HG02610 (cell line): ENCODE measurements around the gene GALNT12.

Experiments
- ATAC-seq: cut with Tn5 transposase; IDR thresholded peaks from one replicate; pipeline ENCODE4 v1.9.1; 2021; ENCODE audit warnings: mild to moderate bottlenecking, moderate library complexity; ENCODE audit not compliant: unreplicated experiment

The GALNT12 gene

DNA sequence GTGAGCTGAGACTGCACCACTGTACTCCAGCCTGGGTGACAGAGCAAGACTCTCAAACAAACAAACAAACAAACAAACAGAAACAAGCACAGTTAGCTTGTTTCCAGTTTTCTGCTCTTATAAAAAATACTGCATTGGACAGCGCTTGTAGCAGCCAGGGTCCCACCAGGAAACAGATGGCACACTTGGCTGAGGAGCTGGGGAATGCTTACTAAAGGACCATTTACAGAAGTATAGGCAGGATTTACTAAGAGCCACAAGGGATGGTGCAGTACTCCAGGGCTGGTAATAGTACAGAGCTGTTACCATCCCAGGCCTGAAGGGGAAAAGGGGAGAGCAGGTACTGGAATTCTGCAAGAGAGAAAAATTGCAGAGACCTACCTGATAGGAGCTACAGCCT is 5.9 kb upstream of the GALNT12 start:
- no peak for ATAC-seq

DNA sequence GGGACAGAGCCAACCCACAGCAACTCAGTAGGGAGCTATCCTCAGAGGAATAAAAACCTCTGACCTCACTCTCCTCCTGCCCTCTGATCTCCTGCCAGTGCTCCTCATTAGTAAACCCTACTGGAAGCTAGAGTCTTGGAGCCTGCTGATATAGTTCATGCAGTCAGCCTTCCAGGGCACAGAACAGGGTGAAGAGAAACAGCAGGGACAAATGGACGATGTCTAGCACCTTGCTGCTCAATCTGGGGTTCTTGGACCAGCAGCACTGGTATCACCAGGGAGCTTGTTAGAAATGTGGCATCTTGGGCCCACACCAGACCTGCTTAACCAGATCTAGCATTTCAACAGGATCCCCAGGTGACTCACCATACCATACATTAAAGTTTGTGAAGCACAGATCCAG is 5.5 kb upstream of the GALNT12 start:
- no peak for ATAC-seq

DNA sequence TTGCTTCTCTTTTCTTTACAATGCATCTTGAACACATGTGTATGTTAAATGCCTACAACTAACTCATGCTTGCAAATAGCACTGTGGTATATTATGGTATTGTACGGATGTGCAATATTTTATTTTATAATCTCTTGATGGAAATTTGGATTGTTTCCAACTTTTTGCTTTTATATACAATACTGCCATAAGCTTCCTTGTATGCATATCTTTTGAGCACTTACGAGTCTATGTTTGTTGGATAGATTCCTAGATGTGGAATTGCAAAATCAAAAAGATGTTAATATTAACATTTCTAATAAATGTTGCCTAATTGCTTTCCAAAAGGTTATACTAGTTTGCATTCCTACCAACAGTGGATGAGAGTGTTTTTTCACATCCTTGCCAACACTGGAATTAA is 3.4 kb upstream of the GALNT12 start:
- no peak for ATAC-seq

DNA sequence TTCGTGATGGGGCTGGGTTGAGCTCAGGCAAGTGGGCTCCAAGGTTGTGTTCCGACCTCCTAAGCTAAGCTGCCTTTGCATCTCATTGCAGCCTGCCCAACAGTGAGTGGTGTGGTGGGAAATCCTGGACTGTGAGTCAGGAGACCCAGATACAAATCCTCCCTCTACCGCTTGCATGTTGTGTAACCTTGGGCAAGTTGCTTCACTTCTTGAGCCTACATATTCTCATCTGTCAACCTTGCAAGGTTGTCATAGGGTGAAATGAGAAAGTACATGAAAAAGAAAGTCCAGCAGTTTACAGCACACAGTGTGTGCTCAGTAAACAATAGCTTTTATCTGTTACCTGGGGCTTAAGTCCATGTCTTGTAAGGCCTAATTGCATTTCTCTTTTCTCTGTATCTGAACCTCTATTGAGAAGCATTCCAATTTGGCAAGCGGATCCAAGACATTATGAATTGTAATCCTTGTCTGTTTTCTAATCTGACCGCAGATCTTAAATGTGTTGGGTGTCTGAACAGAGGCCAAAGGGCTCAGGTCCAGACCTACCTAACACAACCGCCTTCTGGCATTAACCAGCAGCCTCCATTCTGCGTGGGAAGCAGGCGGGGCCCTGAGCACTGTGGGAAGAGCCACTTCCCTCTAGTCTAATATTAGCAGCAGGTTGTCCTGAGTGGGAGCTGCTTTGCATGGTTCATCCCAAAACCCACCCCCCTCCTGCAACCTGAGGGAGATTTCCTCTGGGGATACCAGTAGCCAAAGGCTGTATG is 1.8 kb upstream of the GALNT12 start:
- no peak for ATAC-seq

DNA sequence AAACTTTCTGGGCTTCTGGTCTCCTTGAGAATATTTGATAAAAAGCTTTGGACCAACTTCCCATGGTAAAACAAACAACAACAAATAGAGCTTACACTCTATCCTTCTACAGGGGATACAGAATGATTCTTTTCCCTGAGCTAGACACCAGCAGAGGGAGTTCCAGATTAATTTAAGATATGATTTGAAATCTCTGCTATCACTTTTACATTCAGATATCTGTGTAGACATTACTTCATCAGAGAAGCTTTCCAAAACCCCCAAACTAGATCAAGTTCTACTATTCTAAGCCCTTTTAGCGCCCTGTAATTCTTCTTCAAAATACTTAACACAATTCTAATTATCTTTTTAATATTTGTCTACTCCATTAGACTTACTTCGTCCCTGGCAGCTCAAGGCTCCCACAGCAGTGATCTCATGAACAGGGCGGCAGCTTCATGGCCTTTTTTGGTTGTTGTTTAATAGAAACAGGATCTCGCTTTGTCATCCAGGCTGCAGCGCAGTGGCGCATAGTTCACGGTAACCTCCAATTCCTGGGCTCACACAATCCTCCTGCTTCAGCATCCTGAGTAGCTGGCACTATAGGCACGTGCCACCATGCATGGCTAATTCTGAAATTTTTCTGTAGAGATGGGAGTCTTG is 955 bp upstream of the GALNT12 start:
- no peak for ATAC-seq

DNA sequence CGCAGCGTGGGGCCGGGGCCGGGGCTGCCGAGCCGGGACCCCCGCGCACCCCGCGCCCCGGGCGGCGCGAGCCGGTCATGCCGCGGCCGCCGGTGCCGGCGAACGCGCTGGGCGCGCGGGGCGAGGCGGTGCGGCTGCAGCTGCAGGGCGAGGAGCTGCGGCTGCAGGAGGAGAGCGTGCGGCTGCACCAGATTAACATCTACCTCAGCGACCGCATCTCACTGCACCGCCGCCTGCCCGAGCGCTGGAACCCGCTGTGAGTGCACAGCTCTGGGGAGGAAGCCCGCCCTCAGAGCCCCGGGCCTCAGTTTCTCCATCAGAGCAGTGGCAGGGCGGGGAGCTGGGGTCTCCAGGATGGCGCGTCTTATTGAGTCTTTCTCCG is 335 bp downstream of the GALNT12 start:
- peak; percentile 28 for ATAC-seq

DNA sequence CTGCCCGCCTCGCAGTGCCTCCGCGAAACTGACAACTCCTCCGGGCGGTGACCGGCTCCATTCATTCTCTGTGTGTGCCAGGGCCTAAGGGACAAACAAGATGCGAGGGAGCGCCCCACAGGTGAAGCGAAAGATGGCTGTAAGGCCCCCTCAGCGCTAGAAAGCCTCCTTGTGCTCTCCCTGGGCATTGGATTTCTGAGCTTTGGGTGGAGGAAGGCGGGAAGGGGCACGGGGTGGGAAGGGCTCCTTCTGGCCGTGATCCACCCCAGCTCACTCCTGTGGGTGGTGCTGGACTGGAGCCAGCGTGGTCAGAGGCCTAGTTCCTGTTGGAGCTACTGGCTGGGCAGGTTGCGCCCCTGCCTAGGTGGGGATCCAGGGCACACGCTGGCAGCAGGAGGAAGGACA is 943 bp downstream of the GALNT12 start:
- ATAC-seq, result no peak

DNA sequence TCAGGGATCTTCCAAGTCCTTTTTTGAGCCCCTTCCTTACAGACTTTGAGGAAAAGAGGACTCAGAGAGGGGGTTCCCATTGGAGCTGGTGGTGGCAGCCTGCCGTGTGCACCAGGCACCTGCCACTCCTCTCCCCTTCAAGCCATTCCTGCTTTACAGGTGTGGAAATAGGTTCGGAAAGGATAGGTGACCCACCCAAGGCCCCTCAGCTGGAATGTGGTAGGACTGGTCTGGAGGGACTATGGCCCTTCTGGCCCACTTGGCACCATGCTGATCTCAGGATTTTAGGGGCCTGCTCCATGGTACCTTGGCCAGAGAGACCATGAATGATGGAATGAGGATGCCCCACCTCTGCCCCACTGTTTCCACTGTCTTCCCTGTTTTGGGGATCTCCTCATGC is 1.4 kb downstream of the GALNT12 start:
- no peak for ATAC-seq

DNA sequence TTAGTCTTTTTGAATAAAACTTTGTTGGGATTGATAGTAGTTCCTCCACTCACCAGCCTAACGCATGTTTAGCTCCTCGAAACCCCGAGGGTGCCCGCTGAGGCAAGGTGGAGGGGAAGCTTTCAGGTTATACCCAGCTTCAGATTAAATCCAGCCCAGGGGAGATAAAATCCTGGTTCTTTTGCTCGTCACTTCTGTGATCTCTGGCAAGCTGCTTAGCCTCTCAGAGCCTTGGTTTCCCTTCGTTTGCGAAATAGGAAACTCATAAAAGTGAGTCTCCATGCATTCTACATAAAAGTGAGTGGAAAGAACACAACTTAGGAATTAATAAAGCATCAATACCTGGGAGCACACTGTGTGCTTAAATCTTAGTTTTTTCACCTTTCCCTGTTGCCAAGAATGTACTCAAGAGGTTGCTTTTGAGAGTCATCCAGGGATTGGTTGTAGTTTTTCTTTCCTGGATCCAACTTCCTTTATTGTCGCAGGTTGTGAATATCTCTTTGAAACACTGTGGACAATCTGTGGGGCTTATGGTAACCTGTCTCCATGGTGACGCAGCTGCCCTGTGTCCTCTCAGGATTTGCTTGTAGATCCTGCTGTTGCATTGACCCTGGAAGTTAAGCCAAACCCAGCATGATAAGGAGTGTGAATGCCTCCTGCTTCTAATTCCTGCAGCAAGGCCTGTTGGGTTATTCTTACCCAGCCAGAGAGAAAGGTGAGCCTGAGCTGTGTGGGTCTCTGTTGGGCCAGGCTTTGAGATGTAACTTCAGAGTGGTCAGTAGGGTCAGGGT is 2.0 kb downstream of the GALNT12 start:
- ATAC-seq, result no peak

DNA sequence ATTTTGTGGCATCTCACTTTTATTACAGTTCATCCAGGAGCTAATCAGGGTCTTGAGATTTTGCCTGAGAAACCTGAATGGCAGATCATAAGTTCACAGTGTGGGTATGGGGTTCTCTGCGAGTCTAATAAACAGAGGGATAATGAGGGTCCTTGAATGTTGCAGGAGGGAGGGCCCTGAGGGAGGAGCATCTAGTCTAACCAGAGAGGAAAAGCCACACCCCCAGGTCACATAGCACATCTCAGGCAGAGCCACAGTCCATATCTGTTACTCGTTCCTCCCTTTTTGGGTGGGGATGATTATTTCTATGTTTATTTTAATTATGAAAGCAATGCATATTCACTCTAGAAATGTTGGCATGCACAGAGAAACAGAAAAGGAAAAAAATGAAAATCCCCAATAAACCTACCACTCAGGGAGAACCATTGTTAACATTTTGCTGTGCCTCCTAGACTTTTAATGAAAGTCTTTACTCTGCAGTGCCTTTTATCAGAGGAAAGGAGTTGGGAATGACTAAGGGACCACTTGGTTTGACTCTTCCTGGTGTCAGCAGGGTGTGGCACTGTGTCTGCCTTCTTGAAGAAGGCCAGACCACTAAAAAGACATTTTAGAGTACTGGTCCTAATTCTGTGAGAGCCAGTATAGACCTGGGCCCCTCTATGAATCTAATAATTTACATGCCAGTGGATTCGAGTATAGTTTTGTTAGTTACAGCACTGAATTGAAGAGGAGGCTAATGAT is 2.8 kb downstream of the GALNT12 start:
- no peak for ATAC-seq

DNA sequence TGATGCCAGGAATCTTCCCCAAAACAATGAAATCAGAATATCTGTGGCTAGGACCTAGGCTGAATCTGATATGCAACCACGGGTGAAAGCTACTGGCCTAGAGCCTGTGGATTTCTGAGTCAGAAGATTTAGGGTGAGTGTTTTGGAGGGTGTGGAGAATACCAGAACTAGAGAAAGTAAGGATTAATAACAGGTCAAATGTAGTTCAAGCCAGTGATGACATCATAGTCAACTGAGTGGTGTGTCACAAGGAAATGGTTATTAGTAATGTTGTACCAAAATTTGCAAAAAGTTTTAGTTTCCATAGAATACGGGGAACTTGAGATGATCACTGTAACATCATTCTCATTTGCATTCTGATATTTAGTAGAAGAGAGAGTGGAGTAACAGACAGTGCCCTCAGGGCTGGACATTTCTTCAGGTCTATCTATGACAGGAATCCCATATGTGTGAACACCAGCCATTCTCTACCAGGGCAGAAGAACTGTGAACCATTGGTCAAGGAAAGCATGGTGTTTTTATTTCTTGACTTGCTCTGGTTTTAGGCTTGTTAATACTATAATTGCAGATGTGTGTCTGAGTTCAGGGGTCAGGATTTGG is 3.7 kb downstream of the GALNT12 start:
- peak; percentile 42 for ATAC-seq

DNA sequence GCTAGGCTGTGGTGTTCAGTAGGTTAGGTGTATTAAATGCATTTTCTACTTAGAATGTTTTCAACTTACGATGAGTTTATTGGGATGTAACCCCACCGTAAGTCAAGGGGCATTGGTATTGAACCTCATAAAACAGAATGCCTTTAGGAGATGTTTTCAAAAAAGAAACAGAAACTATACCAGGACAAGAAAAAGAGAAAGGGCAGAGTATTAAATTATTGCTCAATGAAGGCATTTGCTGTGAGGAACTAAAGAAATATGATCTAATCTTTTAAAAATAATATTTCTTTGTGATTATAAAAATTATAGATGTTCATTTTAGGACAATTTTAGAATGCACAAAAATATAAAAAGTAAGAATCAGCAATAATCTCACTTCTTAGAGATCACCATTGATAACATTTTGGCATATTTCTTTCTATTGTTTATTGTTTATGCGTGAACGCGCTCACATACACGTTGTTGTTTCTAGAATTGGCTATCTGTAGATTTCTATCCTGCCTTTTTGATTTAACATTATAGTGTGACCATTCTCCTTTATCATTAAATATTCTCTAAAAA is 8.0 kb downstream of the GALNT12 start:
- no peak for ATAC-seq

DNA sequence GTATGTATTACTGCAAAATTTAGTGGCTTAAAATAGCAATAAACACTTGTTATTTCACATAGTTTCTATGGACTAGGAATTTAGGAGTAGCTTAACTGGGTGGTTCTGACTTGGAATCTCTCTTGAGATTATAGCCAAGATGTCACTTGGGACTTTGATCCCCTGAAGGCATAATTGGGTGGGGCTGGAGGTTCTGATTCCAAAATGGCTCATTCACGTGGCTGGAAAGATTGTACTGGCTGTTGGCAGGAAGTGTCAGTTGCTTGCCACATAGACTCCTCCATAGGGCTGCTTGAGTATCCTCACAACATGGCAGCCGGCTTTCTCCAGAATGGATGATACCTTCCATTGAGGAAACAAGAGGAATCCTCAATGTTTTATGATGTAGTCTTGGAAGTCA is 11.3 kb downstream of the GALNT12 start:
- ATAC-seq, result no peak

DNA sequence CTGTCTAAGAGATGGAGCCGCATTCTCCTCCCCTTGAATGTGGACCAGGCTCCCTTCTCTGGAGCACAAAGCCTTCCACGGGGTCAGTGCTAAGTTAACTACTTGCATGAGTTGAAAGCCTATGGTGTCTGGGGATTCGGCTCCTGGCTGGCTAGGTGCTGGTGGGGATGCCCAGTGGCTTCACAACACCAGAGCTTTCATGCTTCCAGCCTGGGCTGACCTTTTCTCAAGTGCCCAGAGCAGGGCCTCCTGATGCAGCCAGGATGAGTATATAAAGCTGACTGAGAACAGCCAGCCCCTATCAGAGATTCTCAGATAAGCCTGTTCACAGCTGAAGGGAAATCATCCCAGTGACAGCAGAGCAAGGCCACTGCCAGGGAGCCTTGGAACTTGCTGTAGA is 11.8 kb downstream of the GALNT12 start:
- no peak for ATAC-seq

DNA sequence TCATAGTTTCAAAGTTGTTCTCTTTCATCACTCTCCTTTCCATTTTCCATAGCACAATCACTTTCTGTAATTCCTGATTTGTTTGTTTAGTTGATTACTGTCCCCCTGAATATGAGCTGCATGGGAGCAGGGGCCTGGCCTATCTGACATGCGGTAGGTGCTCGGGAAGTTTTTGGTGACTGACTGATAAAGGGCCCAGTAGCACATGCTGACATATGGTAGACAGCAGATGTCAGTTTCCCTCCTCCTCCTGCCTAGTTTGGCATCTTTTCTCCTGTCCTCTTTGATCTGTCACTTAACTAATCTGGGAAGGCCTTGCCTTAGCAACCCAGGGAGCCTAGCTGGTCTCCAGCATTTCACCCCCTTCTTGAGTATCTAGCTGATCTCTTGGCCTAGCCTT is 14.4 kb downstream of the GALNT12 start:
- ATAC-seq, result no peak

DNA sequence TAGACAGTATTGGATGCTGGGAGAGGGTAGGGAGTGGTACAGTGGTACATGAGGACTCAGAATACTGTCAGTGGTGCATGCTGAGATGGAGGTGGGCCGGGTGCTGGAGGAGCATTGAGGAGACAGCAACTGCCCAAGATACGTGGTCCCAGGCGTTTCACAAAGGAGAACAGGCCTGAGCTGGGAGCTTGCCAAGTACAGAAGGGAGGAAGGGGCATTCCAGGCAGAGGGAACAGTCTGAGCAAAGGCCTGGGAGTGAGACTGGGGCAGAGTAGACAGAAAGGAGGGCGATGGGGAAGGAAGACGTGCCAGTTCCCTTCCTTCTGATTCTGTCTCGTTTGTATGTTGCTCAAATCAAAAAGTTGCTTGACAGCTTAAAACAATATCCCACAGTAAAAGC is 15.2 kb downstream of the GALNT12 start:
- ATAC-seq, result no peak

DNA sequence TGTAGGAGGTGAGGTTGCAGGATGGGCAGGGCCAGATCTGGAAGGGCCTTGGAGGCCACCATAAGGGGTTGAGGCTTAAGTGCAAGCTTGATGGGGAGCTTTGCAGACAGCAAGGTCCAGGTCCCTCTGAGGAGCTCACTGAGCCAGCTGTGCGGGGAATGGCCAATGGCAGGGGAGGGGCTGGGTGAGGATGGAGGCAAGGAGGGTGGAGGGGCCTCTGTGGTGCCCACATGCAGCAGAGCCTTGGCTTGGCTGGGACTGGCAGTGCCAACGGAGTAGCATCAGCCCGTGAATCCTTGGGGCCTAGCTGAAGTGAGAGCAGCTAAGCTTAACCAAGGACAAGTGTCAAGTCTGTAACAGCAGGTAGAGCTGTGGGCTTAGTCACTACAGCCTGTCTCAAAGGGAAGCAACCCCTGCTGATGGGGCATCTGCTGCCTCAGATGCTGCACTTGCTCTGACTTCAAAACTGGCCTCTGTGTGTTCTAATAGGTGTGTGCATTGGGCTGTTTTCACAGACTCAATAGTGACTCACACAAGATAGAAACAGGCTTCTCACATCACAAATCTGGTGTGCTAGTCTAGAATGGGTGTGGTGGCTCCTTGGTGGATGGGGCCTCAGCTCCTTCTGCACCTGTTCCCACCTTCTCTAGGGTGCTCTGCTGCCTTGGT is 16.3 kb downstream of the GALNT12 start:
- ATAC-seq, result no peak

DNA sequence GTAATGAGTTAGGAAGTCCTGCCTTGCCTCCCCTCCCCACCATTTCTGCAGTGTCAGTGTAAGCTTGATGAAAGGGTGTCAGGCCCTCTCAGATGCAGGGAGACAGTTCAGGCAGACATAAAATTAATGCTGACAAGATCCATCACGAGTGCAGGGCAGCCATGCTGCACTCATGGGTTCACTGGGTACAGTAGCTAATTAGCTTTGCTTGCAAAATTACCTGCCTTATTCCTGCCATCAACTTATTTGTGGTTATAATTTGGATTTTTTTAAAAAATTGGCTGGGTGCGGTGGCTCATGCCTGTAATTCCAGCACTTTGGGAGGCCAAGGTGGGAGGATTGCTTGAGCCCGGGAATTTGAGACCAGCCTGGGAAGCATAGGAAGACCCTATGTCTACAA is 17.9 kb downstream of the GALNT12 start:
- no peak for ATAC-seq

DNA sequence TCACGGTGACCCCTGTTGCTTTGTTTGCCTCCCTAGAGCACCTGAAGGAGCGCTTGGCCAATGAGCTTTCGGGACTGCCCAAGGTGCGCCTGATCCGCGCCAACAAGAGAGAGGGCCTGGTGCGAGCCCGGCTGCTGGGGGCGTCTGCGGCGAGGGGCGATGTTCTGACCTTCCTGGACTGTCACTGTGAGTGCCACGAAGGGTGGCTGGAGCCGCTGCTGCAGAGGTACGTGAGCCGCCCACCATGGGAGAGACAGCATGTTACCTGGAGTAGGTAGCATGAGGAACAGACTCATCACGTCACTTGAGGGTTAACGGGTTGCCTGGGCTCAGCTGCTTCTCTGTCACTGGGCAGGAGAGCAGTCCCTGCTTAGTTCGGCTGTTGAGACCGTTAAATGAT is 19.2 kb downstream of the GALNT12 start:
- no peak for ATAC-seq

DNA sequence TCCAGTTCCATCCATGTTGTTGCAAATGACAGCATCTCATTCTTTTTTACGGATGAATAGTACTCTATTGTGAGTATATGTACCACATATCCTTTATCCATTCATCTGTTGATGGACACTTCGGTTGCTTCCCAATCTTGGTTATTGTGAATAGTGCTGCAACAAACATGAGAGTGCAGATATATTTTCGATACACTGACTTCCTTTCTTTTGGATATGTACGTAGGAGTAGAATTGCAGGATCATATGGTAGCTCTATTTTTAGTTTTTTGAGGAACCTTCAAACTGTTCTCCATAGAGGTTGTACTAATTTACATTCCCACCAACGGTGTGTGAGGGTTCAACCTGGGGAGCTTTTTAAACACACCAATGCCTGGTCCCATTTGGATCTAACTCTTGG is 22.3 kb downstream of the GALNT12 start:
- ATAC-seq, result no peak
